ENCODE measurements around the gene CDHR1. TPM values are rescaled to one million over a fixed set of nuclear protein-coding genes. Genes with fewer than 3 reads are reported as not detected.

CDHR1 gene
- total RNA-seq, 1 donor from 2014 or later, result 6.1 TPM

DNA sequence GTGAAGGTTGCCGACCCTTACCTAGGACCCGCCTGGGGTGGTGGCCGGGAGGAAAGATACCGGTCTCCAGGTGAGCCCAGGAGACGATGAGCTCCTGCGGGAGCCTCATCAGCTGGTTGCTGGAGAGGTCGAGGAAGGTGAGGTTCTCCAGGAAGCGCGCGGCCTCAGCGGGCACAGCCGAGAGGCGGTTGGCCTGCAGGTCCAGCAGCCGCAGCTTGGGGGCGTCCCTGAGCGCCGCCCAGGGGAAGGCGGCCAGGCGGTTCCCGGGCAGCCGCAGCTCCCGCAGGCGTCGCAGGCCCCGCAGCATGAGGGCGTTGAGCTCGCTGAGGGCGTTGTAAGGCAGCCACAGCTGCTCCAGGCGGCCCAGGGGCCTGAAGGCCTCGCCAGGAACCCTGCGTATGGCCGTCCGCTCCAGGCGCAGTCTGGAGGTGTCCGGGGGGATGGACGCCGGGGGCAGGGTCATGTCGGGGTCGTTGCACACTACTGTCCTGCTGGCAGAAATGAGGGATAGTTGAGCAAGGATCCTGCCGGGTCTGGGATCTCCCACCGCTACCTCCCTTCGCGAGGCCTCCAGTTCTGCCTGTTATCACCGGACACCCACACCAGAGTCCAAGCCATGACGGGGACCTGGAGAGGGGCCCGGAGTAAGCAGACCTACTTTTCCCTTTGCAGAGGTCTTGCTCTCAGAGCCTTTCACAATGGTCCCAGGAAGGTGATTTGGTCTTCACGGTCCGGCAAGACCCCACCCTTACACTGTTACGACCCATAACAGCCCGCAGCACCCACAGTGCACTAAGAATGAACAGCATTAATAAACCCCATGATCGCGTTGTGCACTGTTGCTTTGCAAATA lies 43.1 kb downstream of the CDHR1 start:
- peak; percentile 56 for DNase-seq
- peaks cover 4% of the 10 kb centered on the region for H3K9me3 Mint-ChIP-seq (ENCODE audit: unreplicated experiment)
- TF ChIP-seq, protein P1, sequence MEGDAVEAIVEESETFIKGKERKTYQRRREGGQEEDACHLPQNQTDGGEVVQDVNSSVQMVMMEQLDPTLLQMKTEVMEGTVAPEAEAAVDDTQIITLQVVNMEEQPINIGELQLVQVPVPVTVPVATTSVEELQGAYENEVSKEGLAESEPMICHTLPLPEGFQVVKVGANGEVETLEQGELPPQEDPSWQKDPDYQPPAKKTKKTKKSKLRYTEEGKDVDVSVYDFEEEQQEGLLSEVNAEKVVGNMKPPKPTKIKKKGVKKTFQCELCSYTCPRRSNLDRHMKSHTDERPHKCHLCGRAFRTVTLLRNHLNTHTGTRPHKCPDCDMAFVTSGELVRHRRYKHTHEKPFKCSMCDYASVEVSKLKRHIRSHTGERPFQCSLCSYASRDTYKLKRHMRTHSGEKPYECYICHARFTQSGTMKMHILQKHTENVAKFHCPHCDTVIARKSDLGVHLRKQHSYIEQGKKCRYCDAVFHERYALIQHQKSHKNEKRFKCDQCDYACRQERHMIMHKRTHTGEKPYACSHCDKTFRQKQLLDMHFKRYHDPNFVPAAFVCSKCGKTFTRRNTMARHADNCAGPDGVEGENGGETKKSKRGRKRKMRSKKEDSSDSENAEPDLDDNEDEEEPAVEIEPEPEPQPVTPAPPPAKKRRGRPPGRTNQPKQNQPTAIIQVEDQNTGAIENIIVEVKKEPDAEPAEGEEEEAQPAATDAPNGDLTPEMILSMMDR (IDR thresholded peaks at IDR 0.05; ENCODE audit: partially characterized antibody, unreplicated experiment), result peak; percentile 59
- H3K36me3 Mint-ChIP-seq (ENCODE audit: unreplicated experiment), result peaks cover 10% of the 10 kb centered on the region
- H3K4me1 Mint-ChIP-seq (ENCODE audit: low read depth, unreplicated experiment), result no peaks in the 10 kb centered on the region
- H3K27me3 Mint-ChIP-seq (ENCODE audit: unreplicated experiment), result peaks cover 2% of the 10 kb centered on the region
- H3K27ac Mint-ChIP-seq (ENCODE audit: unreplicated experiment), result no peak overlapping the region
- H3K4me3 Mint-ChIP-seq (ENCODE audit: unreplicated experiment), result no peak overlapping the region

DNA sequence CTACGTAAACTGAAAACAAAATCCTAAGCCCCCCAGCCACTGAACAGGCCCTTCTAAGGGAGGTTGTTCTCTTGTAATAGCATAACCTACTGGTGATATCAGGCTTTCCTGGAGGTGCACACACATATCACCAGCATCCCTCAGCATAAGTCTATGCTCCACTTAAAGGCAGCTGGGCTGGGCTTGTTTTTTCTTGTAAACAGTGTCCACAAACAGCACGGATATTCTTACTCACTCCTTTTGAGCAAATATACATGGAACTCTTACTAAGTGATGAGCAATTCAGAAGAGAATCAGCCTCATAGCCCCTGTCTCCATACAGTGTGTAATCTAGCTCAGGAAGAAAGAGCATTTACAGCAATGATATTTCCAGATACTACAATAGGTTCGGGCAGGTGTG lies 44.6 kb downstream of the CDHR1 start:
- H3K9me3 Mint-ChIP-seq (ENCODE audit: unreplicated experiment), result peaks cover 5% of the 10 kb centered on the region
- H3K4me3 Mint-ChIP-seq (ENCODE audit: unreplicated experiment), result no peak overlapping the region
- no peak overlapping the region for H3K27ac Mint-ChIP-seq (ENCODE audit: unreplicated experiment)
- DNase-seq, result no peak
- TF ChIP-seq, protein P1 (IDR thresholded peaks at IDR 0.05; ENCODE audit: partially characterized antibody, unreplicated experiment), result no peak
- H3K36me3 Mint-ChIP-seq (ENCODE audit: unreplicated experiment), result peaks cover 10% of the 10 kb centered on the region
- peaks cover 4% of the 10 kb centered on the region for H3K27me3 Mint-ChIP-seq (ENCODE audit: unreplicated experiment)
- no peaks in the 10 kb centered on the region for H3K4me1 Mint-ChIP-seq (ENCODE audit: low read depth, unreplicated experiment)

DNA sequence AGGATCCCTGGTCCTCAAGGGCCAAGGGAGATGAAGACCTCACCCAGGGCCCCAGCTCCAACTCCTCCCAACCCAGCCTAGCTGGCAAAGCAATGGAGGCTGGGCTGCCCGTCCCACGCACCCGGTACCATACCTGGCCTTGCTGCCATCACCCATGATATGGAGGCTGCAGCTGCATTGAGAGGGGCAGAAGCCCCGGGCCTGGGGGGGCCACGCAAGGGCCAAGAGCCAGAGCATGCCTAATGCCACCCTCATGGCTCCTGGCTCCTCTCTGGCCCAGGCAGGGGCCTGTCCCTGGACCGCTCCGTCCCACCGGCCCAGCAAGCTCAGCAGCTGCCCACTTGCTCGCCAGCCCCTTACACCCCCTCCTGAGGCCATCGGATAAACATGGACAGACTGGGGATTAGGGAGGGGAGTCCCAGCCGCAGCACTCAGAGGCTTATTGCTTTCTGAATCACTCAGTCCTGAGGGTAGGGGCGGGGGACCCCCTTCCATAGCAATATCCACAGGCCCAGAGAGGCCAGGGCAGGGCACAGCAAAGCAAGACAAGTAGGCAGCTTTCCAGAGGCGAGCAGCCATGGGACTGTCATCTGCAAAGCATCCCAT lies 47.0 kb downstream of the CDHR1 start, which contains the start of gene LRIT1:
Gene LRIT1 (minus strand): TSS at position 362 of the 606 bp plus-strand sequence. CDS start 107 bp downstream, at position 255.
- Mint-ChIP-seq H3K9me3 (ENCODE audit: unreplicated experiment) (peaks cover 7% of the 10 kb centered on the region), H3K36me3 (ENCODE audit: unreplicated experiment) (peaks cover 10% of the 10 kb centered on the region), H3K27me3 (ENCODE audit: unreplicated experiment) (peaks cover 4% of the 10 kb centered on the region), H3K4me1 (ENCODE audit: low read depth, unreplicated experiment) (peaks cover 8% of the 10 kb centered on the region), H3K27ac (ENCODE audit: unreplicated experiment) (no peak within 1 kb of the TSS), H3K4me3 (ENCODE audit: unreplicated experiment) (no peak within 1 kb of the TSS)
- TF ChIP-seq, protein P1 (IDR thresholded peaks at IDR 0.05; ENCODE audit: partially characterized antibody, unreplicated experiment), result no peak
- DNase-seq, result no peak

DNA sequence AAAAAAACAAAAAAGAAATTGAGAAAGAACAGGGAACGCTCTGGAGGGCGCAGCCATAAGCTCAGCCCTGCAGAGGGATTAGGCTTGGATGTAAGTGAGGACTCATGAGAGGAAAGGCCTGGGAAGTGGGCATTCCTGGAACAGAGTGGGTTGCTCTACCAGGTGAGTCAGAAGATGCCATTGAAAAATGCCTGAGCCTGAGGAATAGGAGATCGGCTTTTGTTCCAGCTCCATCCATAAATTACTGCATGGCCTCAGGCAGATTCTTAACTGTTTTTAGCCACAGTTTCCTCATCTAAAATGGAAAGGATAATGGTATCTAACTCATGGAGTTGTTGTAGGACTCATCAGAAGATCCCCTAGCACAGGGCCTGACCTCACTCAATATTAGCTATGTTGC lies 49.4 kb downstream of the CDHR1 start:
- Mint-ChIP-seq H3K4me3 (ENCODE audit: unreplicated experiment) (no peak overlapping the region), H3K36me3 (ENCODE audit: unreplicated experiment) (peaks cover 7% of the 10 kb centered on the region), H3K4me1 (ENCODE audit: low read depth, unreplicated experiment) (peaks cover 8% of the 10 kb centered on the region), H3K9me3 (ENCODE audit: unreplicated experiment) (peaks cover 7% of the 10 kb centered on the region), H3K27me3 (ENCODE audit: unreplicated experiment) (peaks cover 4% of the 10 kb centered on the region), H3K27ac (ENCODE audit: unreplicated experiment) (no peak overlapping the region)
- DNase-seq, result no peak
- TF ChIP-seq, protein P1 (IDR thresholded peaks at IDR 0.05; ENCODE audit: partially characterized antibody, unreplicated experiment), result no peak
